Coronary artery (tissue), 2 donors: ENCODE data around the gene FAM53A.
"Not testable (repeated sequence)": the region's sequence is repeated elsewhere in the genome, so short reads cannot be mapped to it uniquely, and the experiment has no call there.

Source experiments
- DNase-seq: peaks from one replicate; pipeline ENCODE4 v3.0.0-alpha.2; 2017; ENCODE audit warnings: low spot score
- H3K27ac ChIP-seq, 2 donors: fragments of 200-600 bp; sonication (generic); one replicate each; pipeline ENCODE4 v1.5.1; 2016 to 2019
- H3K4me3 ChIP-seq: fragments of 200-600 bp; sonication (generic); 2 replicates; pipeline ENCODE4 v1.5.1; 2016; ENCODE audit warnings: mild to moderate bottlenecking, moderate library complexity
- TF ChIP-seq, protein P1 (sequence below): fragments of 200-600 bp; sonication (generic); IDR thresholded peaks from one replicate; pipeline ENCODE4 v1.5.1; 2019; ENCODE audit warnings: antibody characterized with exemption

Gene FAM53A

DNA sequence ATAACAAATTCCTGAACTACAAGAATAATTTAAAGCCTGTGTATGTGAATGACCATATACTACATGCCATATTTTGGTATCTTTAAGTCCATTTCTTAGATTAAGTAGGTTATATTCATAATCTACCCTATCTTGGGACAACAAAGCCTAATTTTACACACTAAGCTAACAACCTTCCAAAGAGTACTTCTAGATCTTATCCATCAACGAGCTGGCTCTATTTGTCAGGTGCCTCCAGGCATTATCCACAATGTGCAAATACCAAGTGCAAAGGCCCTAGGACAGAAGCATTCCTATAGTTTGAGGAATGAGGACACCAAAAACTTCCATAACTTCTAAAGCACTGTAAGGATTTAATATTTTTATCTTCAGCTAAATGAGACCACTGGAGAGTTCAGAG lies 24.5 kb upstream of the FAM53A start:
- TF ChIP-seq, protein P1, sequence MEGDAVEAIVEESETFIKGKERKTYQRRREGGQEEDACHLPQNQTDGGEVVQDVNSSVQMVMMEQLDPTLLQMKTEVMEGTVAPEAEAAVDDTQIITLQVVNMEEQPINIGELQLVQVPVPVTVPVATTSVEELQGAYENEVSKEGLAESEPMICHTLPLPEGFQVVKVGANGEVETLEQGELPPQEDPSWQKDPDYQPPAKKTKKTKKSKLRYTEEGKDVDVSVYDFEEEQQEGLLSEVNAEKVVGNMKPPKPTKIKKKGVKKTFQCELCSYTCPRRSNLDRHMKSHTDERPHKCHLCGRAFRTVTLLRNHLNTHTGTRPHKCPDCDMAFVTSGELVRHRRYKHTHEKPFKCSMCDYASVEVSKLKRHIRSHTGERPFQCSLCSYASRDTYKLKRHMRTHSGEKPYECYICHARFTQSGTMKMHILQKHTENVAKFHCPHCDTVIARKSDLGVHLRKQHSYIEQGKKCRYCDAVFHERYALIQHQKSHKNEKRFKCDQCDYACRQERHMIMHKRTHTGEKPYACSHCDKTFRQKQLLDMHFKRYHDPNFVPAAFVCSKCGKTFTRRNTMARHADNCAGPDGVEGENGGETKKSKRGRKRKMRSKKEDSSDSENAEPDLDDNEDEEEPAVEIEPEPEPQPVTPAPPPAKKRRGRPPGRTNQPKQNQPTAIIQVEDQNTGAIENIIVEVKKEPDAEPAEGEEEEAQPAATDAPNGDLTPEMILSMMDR, result no peak
- H3K27ac ChIP-seq, result no peak overlapping the region
- no peak overlapping the region for H3K4me3 ChIP-seq
- no peak for DNase-seq

DNA sequence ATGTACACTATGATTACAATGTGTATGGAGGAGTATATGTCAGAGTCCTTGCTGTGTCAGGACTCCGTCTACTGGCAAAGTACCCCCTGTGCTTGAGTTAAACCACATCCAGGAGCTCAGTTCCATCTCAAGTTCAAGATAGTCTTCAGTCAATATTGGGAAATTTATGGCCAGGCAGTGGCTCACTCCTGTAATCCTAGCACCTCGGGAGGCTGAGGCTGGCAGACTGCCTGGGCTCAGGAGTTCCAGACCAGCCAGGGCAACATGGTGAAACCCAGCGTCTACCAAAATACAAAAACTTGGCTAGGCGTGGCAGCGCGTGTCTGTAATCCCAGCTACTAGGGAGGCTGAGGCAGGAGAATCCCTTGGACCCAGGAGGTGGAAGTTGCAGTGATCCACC lies 22.2 kb upstream of the FAM53A start:
- no peak for DNase-seq
- H3K4me3 ChIP-seq, result no peak overlapping the region
- TF ChIP-seq, protein P1, result no peak
- no peak overlapping the region for H3K27ac ChIP-seq

DNA sequence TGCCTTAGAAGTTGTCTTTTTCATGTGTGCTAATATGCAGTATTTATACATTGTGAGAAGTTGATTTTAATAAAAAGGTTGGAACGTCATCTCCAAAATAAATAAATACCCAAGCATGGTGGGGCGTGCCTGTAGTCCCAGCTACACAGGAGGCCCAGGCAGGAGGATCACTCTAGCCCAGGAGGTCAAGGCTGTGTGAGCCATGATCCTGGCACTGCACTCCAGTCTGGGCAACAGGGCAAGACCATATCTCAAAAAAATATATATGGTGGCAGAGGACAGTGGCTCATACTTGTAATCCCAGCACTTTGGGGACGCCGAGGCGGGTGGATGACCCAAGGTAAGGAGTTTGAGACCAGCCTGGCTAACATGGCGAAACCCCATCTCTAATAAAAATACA lies 21.6 kb upstream of the FAM53A start:
- DNase-seq, result no peak
- H3K27ac ChIP-seq, result no peak overlapping the region
- TF ChIP-seq, protein P1, result no peak
- no peak overlapping the region for H3K4me3 ChIP-seq

DNA sequence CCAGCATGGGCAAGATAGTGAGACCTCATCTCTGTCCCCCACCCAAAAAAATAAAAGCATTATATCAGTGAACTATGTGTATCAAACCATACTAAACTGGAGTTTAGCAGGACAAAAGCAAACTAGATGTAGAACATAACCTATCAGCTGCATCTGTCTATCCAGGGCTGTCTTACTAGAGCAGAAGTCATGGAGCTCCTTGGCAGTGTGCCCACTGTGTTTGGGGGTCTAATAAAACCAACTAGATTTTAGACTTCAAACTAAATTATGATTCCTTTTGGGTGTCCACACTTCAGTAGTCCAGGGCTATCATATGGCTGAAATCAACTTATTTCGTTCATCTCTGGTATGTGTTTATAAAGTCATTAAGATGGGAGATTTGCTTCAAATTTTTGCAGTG lies 19.8 kb upstream of the FAM53A start:
- no peak for DNase-seq
- no peak overlapping the region for H3K4me3 ChIP-seq
- no peak overlapping the region for H3K27ac ChIP-seq
- TF ChIP-seq, protein P1, result no peak

DNA sequence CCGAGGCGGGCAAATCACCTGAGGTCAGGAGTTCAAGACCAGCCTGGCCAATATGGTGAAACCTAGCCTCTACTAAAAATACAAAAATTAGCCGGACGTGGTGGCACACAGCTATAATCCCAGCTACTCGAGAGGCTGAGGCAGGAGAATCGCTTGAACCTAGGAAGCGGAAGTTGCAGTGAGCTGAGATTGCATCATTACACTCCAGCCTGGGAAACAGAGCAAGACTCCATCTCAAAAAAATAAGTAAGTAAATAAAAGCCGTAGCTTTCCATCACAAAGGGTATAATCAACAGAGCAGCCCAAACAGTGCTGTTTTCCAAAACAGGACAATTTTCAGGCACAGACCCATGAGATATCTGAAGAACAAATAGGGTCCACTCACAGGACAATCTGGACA lies 17.6 kb upstream of the FAM53A start:
- not testable (repeated sequence) for H3K27ac ChIP-seq, DNase-seq, H3K4me3 ChIP-seq

DNA sequence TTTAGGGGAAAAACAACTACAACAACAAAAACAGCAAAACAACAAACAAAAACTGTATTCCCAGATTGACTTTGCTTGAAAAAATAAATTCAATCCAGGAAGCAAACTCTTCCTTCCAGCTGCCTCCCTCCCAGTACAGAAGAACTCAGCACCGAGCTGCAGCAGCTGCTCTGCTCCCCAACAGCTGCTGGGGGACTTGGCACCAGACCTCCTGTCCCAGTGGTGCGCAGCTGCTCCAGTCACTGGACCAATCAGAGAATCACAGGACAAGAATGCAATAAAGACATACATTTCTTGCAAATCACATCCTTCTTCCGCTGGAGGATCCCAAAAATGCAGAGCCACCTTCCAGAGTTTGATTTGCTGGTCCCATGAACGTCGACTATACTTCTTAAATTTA lies 11.8 kb upstream of the FAM53A start:
- DNase-seq, result no peak
- Histone ChIP-seq H3K27ac (no peak overlapping the region), H3K4me3 (no peak overlapping the region)
- TF ChIP-seq, protein P1, result no peak

DNA sequence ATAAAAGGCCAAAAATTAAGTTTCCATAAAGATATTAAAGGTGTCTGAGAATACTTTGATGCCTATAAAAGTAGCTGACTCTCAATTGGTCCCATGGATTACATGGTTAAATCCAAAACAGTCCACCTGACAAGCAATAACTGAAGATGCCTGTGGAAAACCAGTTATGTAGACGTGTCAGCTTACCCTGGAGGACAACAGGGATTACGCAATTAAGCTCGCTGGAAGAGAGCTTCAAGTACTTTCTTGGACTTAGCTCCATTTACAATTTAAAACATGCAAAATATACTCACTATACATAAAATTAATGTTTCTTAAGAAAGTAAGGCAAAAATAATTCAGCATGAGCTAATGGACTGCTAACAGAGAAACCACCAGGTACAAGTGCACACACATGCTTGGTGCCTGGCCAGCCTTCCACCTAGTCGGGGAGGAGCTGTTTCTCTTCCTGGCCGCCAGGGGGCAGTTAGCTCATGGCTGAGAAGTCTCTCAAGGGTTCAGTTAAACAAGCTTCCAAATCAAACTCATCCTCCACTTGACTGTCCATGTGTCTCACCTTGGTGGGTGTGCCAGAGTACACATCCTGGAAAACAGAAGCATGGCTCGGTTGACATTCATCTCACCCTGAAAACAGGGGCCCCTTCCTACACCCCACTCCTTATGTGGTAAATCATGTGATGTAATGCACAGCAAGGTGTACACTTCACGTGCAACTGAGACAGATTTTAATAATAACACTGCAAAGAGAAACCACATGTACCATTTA lies 9.2 kb upstream of the FAM53A start:
- no peak overlapping the region for H3K27ac ChIP-seq
- DNase-seq, result no peak
- TF ChIP-seq, protein P1, result peak; percentile 72
- H3K4me3 ChIP-seq, result no peak overlapping the region
